KMS-11 (cell line): ENCODE data around the gene ZNF106.

Experiments used
- H2AFZ ChIP-seq: fragments of 200-600 bp; sonication (generic); 2 replicates; pipeline ENCODE4 v1.6.1; 2016; ENCODE audit warnings: antibody characterized with exemption, mixed run types, low read depth
- H3K27ac ChIP-seq: fragments of 200-600 bp; sonication (generic); 2 replicates; pipeline ENCODE4 v1.6.1; 2016; ENCODE audit warnings: mild to moderate bottlenecking, mixed run types
- H3K27me3 ChIP-seq: fragments of 200-600 bp; sonication (generic); 2 replicates; pipeline ENCODE4 v1.6.1; 2017; ENCODE audit warnings: mild to moderate bottlenecking, low read depth, mixed run types, moderate library complexity; ENCODE audit not compliant: insufficient read depth
- H3K36me3 ChIP-seq: fragments of 200-600 bp; sonication (generic); 2 replicates; pipeline ENCODE4 v1.6.1; 2017; ENCODE audit warnings: mild to moderate bottlenecking, mixed run types; ENCODE audit not compliant: insufficient read depth
- H3K4me1 ChIP-seq: fragments of 200-600 bp; sonication (generic); 2 replicates; pipeline ENCODE4 v1.6.1; 2016; ENCODE audit warnings: mild to moderate bottlenecking, low read depth, mixed run types; ENCODE audit not compliant: poor library complexity, severe bottlenecking
- H3K4me2 ChIP-seq: fragments of 200-600 bp; sonication (generic); 2 replicates; pipeline ENCODE4 v1.7.0; 2016; ENCODE audit warnings: mild to moderate bottlenecking, mixed run types
- H3K4me3 ChIP-seq: fragments of 200-600 bp; sonication (generic); IDR thresholded peaks from 2 replicates; pipeline ENCODE4 v1.6.1; 2017; ENCODE audit warnings: low read depth, low read length, mixed read lengths; ENCODE audit not compliant: insufficient read depth
- H3K79me2 ChIP-seq: fragments of 200-600 bp; sonication (generic); 2 replicates; pipeline ENCODE4 v1.6.1; 2016; ENCODE audit warnings: low read depth, mixed run types; ENCODE audit not compliant: insufficient read depth
- H3K9ac ChIP-seq: fragments of 200-600 bp; sonication (generic); 2 replicates; pipeline ENCODE4 v1.6.1; 2016; ENCODE audit warnings: mild to moderate bottlenecking, mixed run types
- H4K20me1 ChIP-seq: fragments of 200-600 bp; sonication (generic); 2 replicates; pipeline ENCODE4 v1.6.1; 2016; ENCODE audit warnings: mild to moderate bottlenecking, mixed run types; ENCODE audit not compliant: insufficient read depth
- TF ChIP-seq, protein P1 (sequence below): fragments of 200-600 bp; sonication (generic); conservative IDR thresholded peaks from 2 replicates; pipeline ENCODE4 v1.6.1; 2017; ENCODE audit warnings: low read depth, mild to moderate bottlenecking, antibody characterized with exemption, low read length, moderate library complexity, mixed read lengths

Gene ZNF106

DNA sequence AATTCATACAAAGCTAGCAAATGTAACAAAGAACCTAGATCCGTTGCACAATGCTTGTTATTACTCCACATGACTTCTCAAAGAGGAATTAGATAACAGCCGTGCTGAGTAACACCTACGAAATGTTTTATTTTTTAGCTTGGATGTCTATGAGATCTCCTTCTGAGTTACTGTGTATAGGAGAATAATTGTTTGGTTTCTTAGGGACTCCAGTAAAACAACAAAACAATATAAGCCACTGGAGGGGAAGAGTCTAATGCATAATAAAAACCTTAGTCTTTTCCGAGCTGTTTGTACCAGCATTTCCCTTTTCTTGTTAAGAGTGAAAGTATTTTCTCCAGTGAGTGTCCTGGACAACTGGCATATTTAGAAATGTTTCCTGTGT, 20.1 kb upstream of the ZNF106 start:
- Histone ChIP-seq H3K4me2 (no peak overlapping the region), H3K9ac (no peak overlapping the region), H2AFZ (no peak overlapping the region), H4K20me1 (no peaks in the 10 kb centered on the region), H3K27me3 (no peaks in the 10 kb centered on the region), H3K4me3 (no peak overlapping the region), H3K4me1 (no peaks in the 10 kb centered on the region), H3K36me3 (no peaks in the 10 kb centered on the region; the same call in 1 of the 2 replicates), H3K27ac (no peak overlapping the region), H3K79me2 (no peaks in the 10 kb centered on the region)
- TF ChIP-seq, protein P1, sequence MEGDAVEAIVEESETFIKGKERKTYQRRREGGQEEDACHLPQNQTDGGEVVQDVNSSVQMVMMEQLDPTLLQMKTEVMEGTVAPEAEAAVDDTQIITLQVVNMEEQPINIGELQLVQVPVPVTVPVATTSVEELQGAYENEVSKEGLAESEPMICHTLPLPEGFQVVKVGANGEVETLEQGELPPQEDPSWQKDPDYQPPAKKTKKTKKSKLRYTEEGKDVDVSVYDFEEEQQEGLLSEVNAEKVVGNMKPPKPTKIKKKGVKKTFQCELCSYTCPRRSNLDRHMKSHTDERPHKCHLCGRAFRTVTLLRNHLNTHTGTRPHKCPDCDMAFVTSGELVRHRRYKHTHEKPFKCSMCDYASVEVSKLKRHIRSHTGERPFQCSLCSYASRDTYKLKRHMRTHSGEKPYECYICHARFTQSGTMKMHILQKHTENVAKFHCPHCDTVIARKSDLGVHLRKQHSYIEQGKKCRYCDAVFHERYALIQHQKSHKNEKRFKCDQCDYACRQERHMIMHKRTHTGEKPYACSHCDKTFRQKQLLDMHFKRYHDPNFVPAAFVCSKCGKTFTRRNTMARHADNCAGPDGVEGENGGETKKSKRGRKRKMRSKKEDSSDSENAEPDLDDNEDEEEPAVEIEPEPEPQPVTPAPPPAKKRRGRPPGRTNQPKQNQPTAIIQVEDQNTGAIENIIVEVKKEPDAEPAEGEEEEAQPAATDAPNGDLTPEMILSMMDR = no peak

DNA sequence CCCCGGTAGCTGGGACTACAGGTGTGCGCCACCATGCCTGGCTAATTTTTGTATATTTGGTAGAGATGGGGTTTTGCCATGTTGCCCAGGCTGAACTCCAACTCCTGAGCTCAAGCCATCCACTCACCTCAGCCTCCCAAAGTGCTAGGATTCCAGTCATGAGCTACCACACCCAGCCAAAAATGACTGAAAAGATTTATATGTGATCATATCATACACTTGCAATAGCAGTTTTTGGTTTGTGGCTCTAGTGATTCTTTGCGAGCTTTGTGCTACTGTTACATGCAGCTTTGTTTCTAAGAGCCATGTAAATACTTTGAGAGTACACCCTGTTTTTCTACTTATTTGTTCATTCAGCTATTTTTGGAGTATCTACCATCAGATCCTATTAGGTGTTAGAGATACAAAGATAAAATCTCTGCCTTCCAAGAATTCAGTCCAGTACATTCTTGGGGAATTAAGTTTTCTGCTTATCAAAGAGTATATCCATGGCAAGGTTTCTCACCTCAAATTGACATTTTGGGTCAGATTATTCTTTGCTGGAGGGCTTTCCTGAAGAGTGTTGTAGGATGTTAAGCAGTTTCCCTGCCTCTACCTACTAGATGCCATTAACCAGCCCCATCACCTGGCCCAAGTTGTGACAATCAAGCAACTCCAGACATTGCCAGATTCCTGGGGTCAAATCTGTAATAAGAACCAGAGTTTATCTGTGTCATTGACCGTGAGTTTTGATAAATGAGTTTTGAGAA, 19.5 kb upstream of the ZNF106 start:
- no peak overlapping the region for H2AFZ ChIP-seq
- H3K27ac ChIP-seq = no peak overlapping the region
- H3K36me3 ChIP-seq = no peaks in the 10 kb centered on the region; the same call in 1 of the 2 replicates
- H3K4me1 ChIP-seq = no peaks in the 10 kb centered on the region
- H3K27me3 ChIP-seq = no peaks in the 10 kb centered on the region
- TF ChIP-seq, protein P1 = no peak
- no peak overlapping the region for H3K4me2 ChIP-seq
- no peaks in the 10 kb centered on the region for H4K20me1 ChIP-seq
- no peaks in the 10 kb centered on the region for H3K79me2 ChIP-seq
- no peak overlapping the region for H3K4me3 ChIP-seq
- no peak overlapping the region for H3K9ac ChIP-seq

DNA sequence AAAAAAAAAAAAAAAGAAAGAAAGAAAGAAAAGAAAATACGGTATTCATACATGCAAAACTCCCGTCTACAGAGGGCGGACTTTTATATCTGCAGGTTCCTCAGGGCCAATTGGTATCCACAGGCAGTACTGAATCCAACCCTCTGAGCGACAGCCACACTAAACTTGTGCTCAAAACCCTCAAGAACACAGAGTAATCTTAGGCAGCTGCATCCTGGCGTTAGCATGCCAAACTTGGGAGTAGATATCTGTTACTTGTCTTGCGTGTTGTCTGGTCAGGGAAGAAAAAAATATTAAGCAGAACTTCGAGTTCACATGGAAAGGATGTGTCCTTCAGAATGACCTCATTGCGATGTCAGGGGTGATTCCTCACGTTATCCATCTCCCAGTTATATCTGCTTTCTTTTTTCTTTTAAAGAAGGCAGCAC, 17.3 kb upstream of the ZNF106 start:
- TF ChIP-seq, protein P1 = no peak
- H3K4me1 ChIP-seq = no peaks in the 10 kb centered on the region
- H3K36me3 ChIP-seq = no peaks in the 10 kb centered on the region
- no peaks in the 10 kb centered on the region for H3K79me2 ChIP-seq
- no peak overlapping the region for H3K9ac ChIP-seq
- no peak overlapping the region for H3K4me2 ChIP-seq
- H4K20me1 ChIP-seq = no peaks in the 10 kb centered on the region
- H2AFZ ChIP-seq = no peak overlapping the region
- H3K27ac ChIP-seq = no peak overlapping the region
- H3K4me3 ChIP-seq = no peak overlapping the region
- no peaks in the 10 kb centered on the region for H3K27me3 ChIP-seq

DNA sequence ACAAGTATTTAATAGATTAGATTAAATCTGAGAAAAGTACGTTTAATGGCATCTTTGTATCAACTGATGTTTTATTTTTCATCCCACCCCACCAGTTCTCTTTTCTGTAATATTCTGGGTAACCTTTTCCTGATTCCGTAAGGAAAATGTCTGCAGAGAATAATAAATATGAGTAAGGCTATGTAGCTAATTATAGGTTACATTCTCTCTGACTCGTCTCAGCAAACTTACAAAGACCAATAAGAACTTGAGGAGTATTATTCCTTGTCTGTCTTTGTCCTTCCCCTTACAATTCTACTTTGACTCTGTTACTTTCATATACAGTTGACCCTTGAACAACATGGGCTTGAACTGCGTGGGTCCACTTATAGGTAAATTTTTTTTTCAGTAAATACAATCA, 16.6 kb upstream of the ZNF106 start:
- no peaks in the 10 kb centered on the region for H3K27me3 ChIP-seq
- no peak overlapping the region for H3K4me3 ChIP-seq
- no peaks in the 10 kb centered on the region for H3K4me1 ChIP-seq
- H4K20me1 ChIP-seq = no peaks in the 10 kb centered on the region
- H3K4me2 ChIP-seq = no peak overlapping the region
- H2AFZ ChIP-seq = no peak overlapping the region
- no peak overlapping the region for H3K27ac ChIP-seq
- H3K36me3 ChIP-seq = no peaks in the 10 kb centered on the region
- TF ChIP-seq, protein P1 = no peak
- no peaks in the 10 kb centered on the region for H3K79me2 ChIP-seq
- H3K9ac ChIP-seq = no peak overlapping the region
